Measurements from ENCODE around the gene SAMSN1.
"Not testable (repeated sequence)": the region's sequence is repeated elsewhere in the genome, so short reads cannot be mapped to it uniquely, and the experiment has no call there.

Gene SAMSN1

GRCh38 chr21:14566894-14567293, 20.8 kb upstream of the SAMSN1 start:
- no peak for DNase-seq (ENCODE audit: low spot score)

DNA sequence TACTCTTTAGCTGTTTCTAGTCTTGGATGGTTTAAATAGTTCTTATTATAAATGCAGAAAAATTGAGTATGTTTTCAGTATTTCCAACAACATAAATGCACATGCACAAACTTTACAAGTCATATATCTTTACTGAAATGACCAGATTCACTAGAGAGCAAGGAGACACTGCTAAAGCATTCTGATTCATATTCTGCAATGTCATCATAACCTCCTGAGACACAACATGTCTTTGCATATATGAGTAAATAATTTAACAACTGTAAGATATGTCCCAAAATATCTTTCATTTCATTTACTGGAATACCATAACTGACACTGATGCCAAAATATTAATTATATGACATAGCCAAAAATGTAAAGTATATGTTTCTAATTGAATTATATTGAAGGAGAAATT, 16.8 kb upstream of the SAMSN1 start:
- no peak for DNase-seq (ENCODE audit: low spot score)

GRCh38 chr21:14560555-14560954, 14.4 kb upstream of the SAMSN1 start:
- no peak for DNase-seq (ENCODE audit: low spot score)

GRCh38 chr21:14560139-14560538, 14.0 kb upstream of the SAMSN1 start:
- DNase-seq (ENCODE audit: low spot score), result no peak

GRCh38 chr21:14559102-14559501, 13.0 kb upstream of the SAMSN1 start:
- no peak for DNase-seq (ENCODE audit: low spot score)

DNA sequence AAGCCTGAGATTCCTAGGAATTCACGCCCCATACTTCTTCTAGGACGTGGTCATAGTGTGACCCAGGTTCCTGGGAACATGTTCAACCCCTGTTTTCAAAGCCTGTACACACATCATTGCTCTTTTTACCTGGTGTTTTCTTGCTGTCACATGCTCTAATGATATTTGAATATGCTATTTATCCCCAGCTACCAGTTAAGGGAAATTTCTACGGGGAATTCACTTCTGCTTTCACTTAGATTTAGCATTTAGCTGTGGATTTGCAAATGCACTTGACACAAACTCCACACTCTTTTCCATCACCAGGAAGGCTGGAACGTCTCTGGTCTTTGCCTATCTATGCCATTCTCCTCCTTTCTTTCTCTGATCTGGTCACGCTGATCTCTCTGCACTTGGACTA, 11.3 kb upstream of the SAMSN1 start:
- DNase-seq (ENCODE audit: low spot score), result no peak

DNA sequence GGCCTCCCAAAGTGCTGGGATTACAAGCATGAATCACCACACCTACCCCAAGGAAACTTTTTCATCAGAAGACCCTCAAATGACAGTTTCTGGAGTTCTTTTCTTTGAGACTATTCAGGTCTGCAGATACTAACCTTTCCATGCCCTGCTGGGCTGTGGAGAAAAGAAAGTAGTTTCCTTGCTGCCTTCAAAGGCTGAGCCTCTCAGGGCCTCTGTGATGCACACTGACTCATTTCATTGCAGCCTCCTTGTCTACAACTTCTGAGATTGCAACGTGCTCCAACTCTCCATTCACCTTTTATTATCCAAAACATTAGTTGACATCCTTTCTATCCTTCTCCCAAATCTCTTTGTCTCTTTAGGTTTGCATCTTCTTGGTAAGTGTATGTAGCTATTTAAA, 8.8 kb upstream of the SAMSN1 start:
- no peak for DNase-seq (ENCODE audit: low spot score)

- no peak for DNase-seq (ENCODE audit: low spot score)
These were observed 7.3 kb upstream of the SAMSN1 start for GRCh38 chr21:14553422-14553821.

GRCh38 chr21:14551741-14552140, 5.6 kb upstream of the SAMSN1 start:
- no peak for DNase-seq (ENCODE audit: low spot score)

DNA sequence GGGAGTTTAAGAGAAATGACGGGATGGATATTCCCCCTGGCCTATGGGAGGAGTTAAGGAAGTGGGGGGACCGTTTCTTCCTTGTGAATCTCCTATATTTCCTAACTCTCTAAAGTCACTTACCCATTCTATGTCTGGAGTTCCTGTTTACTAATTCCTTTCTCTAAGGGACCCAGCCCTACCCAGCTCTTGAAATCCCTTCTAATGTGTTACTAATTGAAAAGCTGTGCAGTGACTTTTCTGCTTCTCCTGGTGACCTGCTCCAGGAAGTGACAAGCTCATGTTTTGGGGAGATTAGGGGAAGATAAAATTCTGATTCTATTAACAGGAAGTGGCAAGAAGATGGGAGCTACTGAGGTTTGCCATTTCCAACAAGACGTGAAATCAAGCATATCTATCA, 4.0 kb upstream of the SAMSN1 start:
- DNase-seq (ENCODE audit: low spot score), result no peak

DNA sequence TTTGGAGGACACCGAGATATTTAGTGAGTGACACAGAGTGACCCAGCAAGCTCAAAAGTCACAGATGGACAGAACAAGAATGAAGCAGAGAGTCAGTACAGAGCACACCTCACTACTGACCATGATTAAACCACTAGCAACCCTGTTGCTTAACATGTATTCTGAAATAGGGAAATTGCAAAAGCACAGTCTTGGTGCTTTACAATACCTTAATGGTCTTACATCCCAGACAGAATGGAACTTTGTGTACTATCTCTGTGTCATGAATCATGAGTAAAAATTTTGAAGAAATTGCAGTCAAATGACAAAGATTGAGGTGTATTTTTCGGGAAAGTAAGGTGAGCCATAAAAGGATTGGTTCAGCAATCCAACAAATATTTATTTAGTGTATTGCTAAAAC, 2.7 kb upstream of the SAMSN1 start:
- no peak for DNase-seq (ENCODE audit: low spot score)

GRCh38 chr21:14547834-14548513, 1.9 kb upstream of the SAMSN1 start:
- no peak for DNase-seq (ENCODE audit: low spot score)

- DNase-seq (ENCODE audit: low spot score), result not testable (repeated sequence)
These were observed 604 bp upstream of the SAMSN1 start for GRCh38 chr21:14546719-14547118.

GRCh38 chr21:14543983-14544382, 2.1 kb downstream of the SAMSN1 start:
- no peak for DNase-seq (ENCODE audit: low spot score)

DNA sequence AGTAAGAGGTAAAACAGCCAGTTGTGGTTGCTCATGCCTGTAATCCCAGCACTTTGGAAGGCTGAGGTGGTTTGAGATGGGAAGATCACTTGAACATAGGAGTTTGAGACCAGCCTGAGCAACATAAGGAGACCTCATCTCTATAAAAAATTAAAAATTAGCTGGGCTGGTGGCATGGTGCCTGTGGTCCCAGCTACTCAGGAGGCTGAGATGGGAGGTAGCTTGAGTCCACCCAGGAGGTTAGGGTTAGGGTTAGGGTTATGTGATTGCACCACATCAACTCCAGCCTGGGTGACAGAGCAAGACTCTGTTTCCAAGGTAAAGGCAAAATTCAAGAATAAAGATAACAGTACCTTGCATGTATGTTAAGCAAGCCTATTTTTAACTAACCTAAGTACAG, 3.5 kb downstream of the SAMSN1 start:
- DNase-seq (ENCODE audit: low spot score), result no peak

DNA sequence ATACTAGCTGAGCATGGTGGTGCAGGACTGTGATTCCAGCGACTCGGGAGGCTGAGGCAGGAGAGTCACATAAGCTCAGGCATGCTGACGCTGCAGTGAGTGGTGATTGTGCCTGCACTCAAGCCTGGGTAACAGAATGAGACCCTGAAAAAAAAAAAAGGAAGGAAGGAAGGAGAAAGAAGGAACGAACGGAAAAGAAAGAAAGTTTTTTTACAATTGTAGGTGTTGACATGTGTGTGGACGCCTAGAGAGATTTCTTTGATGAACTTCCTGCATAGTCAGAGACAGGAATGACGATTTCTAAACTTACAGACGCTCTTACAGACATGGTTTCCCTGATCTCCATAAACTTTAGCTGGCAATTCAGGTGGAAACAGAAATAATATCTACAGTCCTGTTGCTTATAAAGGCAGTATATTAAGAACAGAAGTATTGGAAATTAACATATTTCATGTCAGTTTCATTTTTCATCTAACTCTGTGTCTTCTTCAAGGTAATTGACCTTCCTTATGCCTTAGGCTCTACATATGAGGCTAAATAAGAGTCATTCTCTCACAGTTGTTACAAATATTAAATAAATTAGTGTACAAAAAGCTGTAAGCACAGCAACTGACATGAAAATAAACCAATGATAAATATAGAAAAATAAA, 4.1 kb downstream of the SAMSN1 start:
- no peak for DNase-seq (ENCODE audit: low spot score)

- DNase-seq (ENCODE audit: low spot score), result no peak
These were observed 7.6 kb downstream of the SAMSN1 start for GRCh38 chr21:14538483-14538882.

DNA sequence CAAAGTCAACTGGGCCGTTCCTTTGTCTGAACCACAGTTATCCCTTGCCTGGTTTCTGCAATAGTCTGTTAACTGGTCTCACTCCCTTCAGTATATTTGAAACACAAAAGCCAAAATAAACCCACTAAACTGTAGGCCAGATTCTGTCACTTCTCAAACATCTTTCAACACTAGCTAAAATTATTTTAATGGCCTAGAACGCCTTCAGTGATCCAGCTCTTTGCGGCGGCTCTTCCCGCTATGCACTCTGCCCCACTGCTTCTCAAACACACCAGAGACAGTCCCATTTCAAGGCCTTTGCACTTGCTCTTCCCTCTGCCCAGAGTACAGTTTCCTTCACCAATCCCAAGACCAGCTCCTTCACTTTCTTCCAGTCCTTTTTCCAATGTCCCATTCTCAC, 9.2 kb downstream of the SAMSN1 start:
- DNase-seq (ENCODE audit: low spot score), result no peak

DNA sequence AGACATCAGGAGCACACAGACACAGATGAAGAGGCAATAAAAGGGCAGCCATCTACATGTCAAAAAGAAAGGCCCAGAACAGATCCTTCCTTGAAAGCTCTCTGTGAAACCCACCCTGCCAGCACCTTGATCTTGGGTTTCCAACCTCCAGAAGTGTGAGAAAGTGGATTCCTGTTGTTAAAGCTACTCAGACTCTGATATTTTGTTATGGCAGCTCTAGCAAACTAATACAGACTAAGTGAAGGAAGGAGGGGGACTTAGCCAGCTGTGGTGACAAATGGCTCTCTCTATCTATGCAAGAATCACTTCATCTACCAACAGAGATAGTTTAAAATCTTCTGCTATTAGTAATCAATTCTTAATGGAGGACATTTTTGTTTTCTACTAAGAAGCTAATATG, 10.4 kb downstream of the SAMSN1 start:
- DNase-seq (ENCODE audit: low spot score), result no peak

- DNase-seq (ENCODE audit: low spot score), result no peak
These were observed 12.4 kb downstream of the SAMSN1 start for GRCh38 chr21:14533499-14534428.

DNA sequence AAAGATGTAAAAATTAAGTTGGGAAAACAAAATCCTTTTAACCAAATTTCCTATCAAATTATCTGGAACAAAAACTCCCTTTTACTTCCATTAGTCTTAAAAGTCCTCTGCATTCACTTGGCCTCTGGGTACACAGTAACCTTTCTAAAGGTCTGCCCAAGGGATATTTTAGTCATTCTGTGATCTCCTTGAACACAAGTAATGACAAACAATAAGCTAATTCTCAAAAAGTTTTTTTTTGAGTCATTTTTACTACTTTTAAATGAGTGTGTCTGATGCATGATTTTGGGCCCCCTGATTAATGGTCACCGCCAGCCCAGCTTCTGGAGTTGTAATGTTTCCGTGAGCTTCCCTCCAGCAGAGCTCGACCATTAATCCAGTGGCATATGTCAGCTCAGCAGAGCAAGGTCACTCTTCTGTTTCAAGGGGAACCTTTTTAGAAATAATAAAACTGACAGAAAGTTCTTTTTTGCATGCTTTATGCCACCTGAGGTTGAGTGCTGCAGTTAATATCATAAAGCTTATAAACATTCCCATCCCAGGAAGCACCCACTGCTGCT, 14.3 kb downstream of the SAMSN1 start:
- no peak for DNase-seq (ENCODE audit: low spot score)

- no peak for DNase-seq (ENCODE audit: low spot score)
These were observed 15.5 kb downstream of the SAMSN1 start for GRCh38 chr21:14530592-14530991.

DNA sequence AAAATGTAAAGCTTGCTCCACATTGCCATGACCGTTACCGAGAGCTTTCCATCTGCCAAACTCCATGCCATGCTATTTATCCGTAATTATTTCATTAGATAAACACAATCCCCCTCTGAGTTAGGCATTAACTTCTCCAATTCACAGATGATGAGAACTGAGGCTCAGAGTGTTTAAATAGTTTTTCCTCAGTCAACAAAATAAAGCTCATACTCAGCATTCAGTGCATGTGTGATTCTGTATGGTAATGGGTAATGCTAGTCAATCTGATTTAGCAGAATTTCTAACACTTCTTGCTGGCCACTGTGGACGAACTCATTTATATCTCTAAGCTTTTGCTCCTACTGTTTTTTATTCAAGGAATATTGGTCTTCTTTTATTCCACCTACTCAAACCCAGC, 17.3 kb downstream of the SAMSN1 start:
- DNase-seq (ENCODE audit: low spot score), result no peak

Data from putamen (tissue), 1 donor.